IMR-90 (cell line): Measurements from ENCODE around the gene LHFPL3. TPM values are rescaled to one million over a fixed set of nuclear protein-coding genes. Genes with fewer than 3 reads are reported as not detected.

Experiments
- ATAC-seq: fragments of 200-7000 bp; cut with Tn5 transposase; 2 replicates; pipeline ENCODE4 v1.9.1; 2020; ENCODE audit warnings: low read depth, mild to moderate bottlenecking, moderate library complexity
- BruUV-seq: library from RNA; stranded (reverse); fragments of 400-500 nt; replicated peaks from 2 replicates; lab custom pipeline; 2021; lab: Mats Ljungman, UMichigan
- CTCF ChIA-PET: fragments of 300-600 bp; formaldehyde crosslinking; extraction: SDS; loops from one replicate; lab custom pipeline; 2021; ENCODE audit warnings: antibody characterized with exemption; lab: Yijun Ruan, JAX
- POLR2A ChIA-PET: fragments of 300-600 bp; sonication (Branson Sonifier 250); formaldehyde crosslinking; loops from one replicate; lab custom pipeline; 2022; ENCODE audit warnings: antibody characterized with exemption; ENCODE audit not compliant: unreplicated experiment; lab: Charles Lee
- DNase-seq: peaks from one replicate; pipeline ENCODE4 v3.0.0; 2013
- H2AFZ ChIP-seq: replicated peaks from 2 replicates; pipeline ENCODE3; 2013; ENCODE audit warnings: low read length, mild to moderate bottlenecking; ENCODE audit not compliant: poor library complexity
- H2AK5ac ChIP-seq: 2 replicates; pipeline ENCODE4 v1.6.1; 2013; ENCODE audit warnings: low read depth, low read length, inconsistent platforms
- H2AK9ac ChIP-seq: replicated peaks from 2 replicates; pipeline ENCODE3; 2013; ENCODE audit warnings: mild to moderate bottlenecking, low read depth, low read length, moderate library complexity; ENCODE audit not compliant: poor library complexity
- H2BK120ac ChIP-seq: 2 replicates; pipeline ENCODE4 v1.6.1; 2013; ENCODE audit warnings: low read depth, low read length, inconsistent platforms
- H2BK15ac ChIP-seq: 3 replicates; pipeline ENCODE4 v1.6.1; 2013; ENCODE audit warnings: low read depth, low read length, inconsistent platforms
- H2BK20ac ChIP-seq: 2 replicates; pipeline ENCODE4 v1.6.1; 2013; ENCODE audit warnings: low read depth, mild to moderate bottlenecking, inconsistent platforms, low read length, moderate library complexity
- H2BK5ac ChIP-seq: 2 replicates; pipeline ENCODE4 v1.6.1; 2013; ENCODE audit warnings: mild to moderate bottlenecking, low read depth, low read length, inconsistent platforms; ENCODE audit not compliant: poor library complexity, severe bottlenecking
- H3K14ac ChIP-seq: replicated peaks from 2 replicates; pipeline ENCODE4 v1.6.1; 2013; ENCODE audit warnings: low read depth, low read length, inconsistent platforms
- H3K18ac ChIP-seq: 2 replicates; pipeline ENCODE4 v1.6.1; 2013; ENCODE audit warnings: low read depth, low read length, control low read depth
- H3K23ac ChIP-seq: 2 replicates; pipeline ENCODE4 v1.6.1; 2013; ENCODE audit warnings: low read depth, low read length, inconsistent platforms
- H3K27ac ChIP-seq: 2 replicates; pipeline ENCODE4 v1.5.1; 2013; ENCODE audit warnings: mild to moderate bottlenecking, control low read depth, low read length; ENCODE audit not compliant: insufficient read depth
- H3K27me3 ChIP-seq: 2 replicates; pipeline ENCODE4 v1.6.1; 2013; ENCODE audit warnings: low read length; ENCODE audit not compliant: control insufficient read depth, insufficient read depth
- H3K36me3 ChIP-seq: 2 replicates; pipeline ENCODE4 v1.6.1; 2013; ENCODE audit warnings: low read length, mixed read lengths; ENCODE audit not compliant: control insufficient read depth, insufficient read depth
- H3K4ac ChIP-seq: 2 replicates; pipeline ENCODE4 v1.6.1; 2013; ENCODE audit warnings: low read depth, low read length, inconsistent platforms
- H3K4me1 ChIP-seq: 2 replicates; pipeline ENCODE4 v1.6.1; 2013; ENCODE audit warnings: low read length, mixed read lengths; ENCODE audit not compliant: control insufficient read depth, insufficient read depth
- H3K4me2 ChIP-seq: 2 replicates; pipeline ENCODE4 v1.6.1; 2013; ENCODE audit warnings: low read depth, mild to moderate bottlenecking, control low read depth, low read length, moderate library complexity
- H3K4me3 ChIP-seq: 2 replicates; pipeline ENCODE4 v1.5.1; 2013; ENCODE audit warnings: low read depth, mild to moderate bottlenecking, control low read depth, low read length, moderate library complexity; ENCODE audit not compliant: insufficient read depth
- H3K56ac ChIP-seq: 2 replicates; pipeline ENCODE4 v1.6.1; 2013; ENCODE audit warnings: low read length, inconsistent platforms; ENCODE audit not compliant: insufficient read depth; ENCODE audit errors: extremely low read depth
- H3K79me1 ChIP-seq, 2 experiments: 2 replicates each; pipeline ENCODE4 v1.6.1; 2013; ENCODE audit warnings: low read length in 2 of 2, inconsistent platforms in 1 of 2, low read depth in 1 of 2
- H3K9ac ChIP-seq: 2 replicates; pipeline ENCODE4 v1.6.1; 2013; ENCODE audit warnings: low read depth, low read length, control low read depth
- H3K9me1 ChIP-seq: 2 replicates; pipeline ENCODE4 v1.6.1; 2013; ENCODE audit warnings: low read length, inconsistent platforms; ENCODE audit not compliant: insufficient read depth
- H3K9me3 ChIP-seq: 2 replicates; pipeline ENCODE4 v1.6.1; 2013; ENCODE audit warnings: low read length; ENCODE audit not compliant: control insufficient read depth, insufficient read depth
- H4K20me1 ChIP-seq: 2 replicates; pipeline ENCODE4 v1.6.1; 2013; ENCODE audit warnings: low read length, inconsistent platforms; ENCODE audit not compliant: insufficient read depth
- H4K5ac ChIP-seq: 2 replicates; pipeline ENCODE4 v1.6.1; 2013; ENCODE audit warnings: mild to moderate bottlenecking, low read depth, low read length, control low read depth
- H4K8ac ChIP-seq, 2 experiments: 2 replicates each; pipeline ENCODE4 v1.6.1; 2013; ENCODE audit warnings: low read depth in 2 of 2, low read length in 2 of 2, control low read depth in 1 of 2, inconsistent platforms in 1 of 2
- H4K91ac ChIP-seq: 2 replicates; pipeline ENCODE4 v1.6.1; 2013; ENCODE audit warnings: low read depth, low read length, inconsistent platforms; ENCODE audit not compliant: insufficient read depth
- CEBPB ChIP-seq: IDR thresholded peaks from 2 replicates; pipeline ENCODE4 v1.6.1; 2012; ENCODE audit warnings: low read depth, low read length, improper control_type of control experiment
- NFE2L2 ChIP-seq: fragments of 150-350 bp; IDR thresholded peaks from 2 replicates; pipeline ENCODE4 v1.6.1; 2016; ENCODE audit warnings: low read depth, mild to moderate bottlenecking, low read length
- WGBS, 2 experiments: methylation state at CpG; one replicate each; pipeline versions ENCODE4 v1.1.5 to v1.1.7; 2013; ENCODE audit warnings: missing lambda C conversion rate in 2 of 2; ENCODE audit not compliant: insufficient read length in 1 of 2; ENCODE audit errors: extremely low coverage in 2 of 2; 5-methylcytosine and 5-hydroxymethylcytosine counted together
- dilution Hi-C: fragments of 300-500 bp; cut with HindIII; formaldehyde crosslinking; loops from one replicate; pipeline ENCODE4 v1.14.3; 2018; ENCODE audit warnings: low sequenced_read_pairs; ENCODE audit not compliant: unreplicated experiment
- in situ Hi-C: fragments of 300-500 bp; cut with MboI; formaldehyde crosslinking; loops from 3 replicates; pipeline ENCODE4 v1.14.3; 2019; ENCODE audit warnings: low sequenced_read_pairs, inconsistent platforms, mixed read lengths
- intact Hi-C: fragments of 100-400 bp; cut with micrococcal nuclease; formaldehyde crosslinking; loops from 2 replicates; pipeline ENCODE4 v1.10.0; 2022
- polyA plus RNA-seq, 3 experiments: library from polyadenylated mRNA; depleted of rRNA; stranded (reverse); fragments of >200 nt; gene quantifications; 2 replicates each; pipeline ENCODE4 v1.2.3, GENCODE V29; 2012; ENCODE audit warnings: low replicate concordance in 1 of 3
- total RNA-seq: library from RNA; depleted of rRNA; stranded (reverse); fragments of >200 nt; gene quantifications from 2 replicates; pipeline ENCODE4 v1.2.3, GENCODE V29; 2012

LHFPL3 gene
- total and polyA plus RNA-seq, 2 of the 4 experiments (the other 2 are of a cell fraction) = not detected

- TF ChIP-seq NFE2L2 = no peak
- no peak for TF ChIP-seq CEBPB
- no peak overlapping the region for H2BK5ac ChIP-seq
- POLR2A ChIA-PET = no interaction called here
- H3K27me3 ChIP-seq = no peaks in the 10 kb centered on the region
- no peak overlapping the region for H2BK15ac ChIP-seq
- H2AK5ac ChIP-seq = no peak overlapping the region
- H3K23ac ChIP-seq = no peak overlapping the region
- no peak overlapping the region for H3K14ac ChIP-seq
- no peak overlapping the region for H2AK9ac ChIP-seq
- no peaks in the 10 kb centered on the region for H3K79me1 ChIP-seq
- H4K20me1 ChIP-seq = no peaks in the 10 kb centered on the region
- no peak overlapping the region for H3K56ac ChIP-seq
- no peak overlapping the region for H3K4me2 ChIP-seq
- no peak overlapping the region for H4K91ac ChIP-seq
- H3K9ac ChIP-seq = no peak overlapping the region
- H2BK20ac ChIP-seq = no peak overlapping the region
- H3K9me3 ChIP-seq = peaks cover 7% of the 10 kb centered on the region
- H3K27ac ChIP-seq = no peak overlapping the region
- ATAC-seq = no peak
- no CpG with 5 or more reads among the region's 1 CpG for WGBS, 2 experiments
- in situ Hi-C loops (no loop called here), dilution Hi-C loops (no loop called here), intact Hi-C loops (no loop called here)
- no peak overlapping the region for H2BK120ac ChIP-seq
- H3K9me1 ChIP-seq = no peaks in the 10 kb centered on the region
- H2AFZ ChIP-seq = no peak overlapping the region
- BruUV-seq = no TSS peak
- H3K18ac ChIP-seq = no peak overlapping the region
- H4K5ac ChIP-seq = no peak overlapping the region
- CTCF ChIA-PET = no interaction called here
- no peaks in the 10 kb centered on the region for H3K36me3 ChIP-seq
- H3K4me1 ChIP-seq = no peaks in the 10 kb centered on the region
- H3K4me3 ChIP-seq = no peak overlapping the region
- H3K4ac ChIP-seq = no peak overlapping the region
- no peak for DNase-seq
- no peak overlapping the region for H4K8ac ChIP-seq
Measured at GRCh38 chr7:104551226-104551625, 222.8 kb downstream of the LHFPL3 start.
